GM18499 (cell line): ENCODE results near the gene ANGPTL3.
"Not testable (repeated sequence)": the region's sequence is repeated elsewhere in the genome, so short reads cannot be mapped to it uniquely, and the experiment has no call there.

Experiments used
- ATAC-seq: cut with Tn5 transposase; IDR thresholded peaks from one replicate; pipeline ENCODE4 v1.9.1; 2021; ENCODE audit warnings: moderate number of reproducible peaks; ENCODE audit not compliant: insufficient read depth, unreplicated experiment

Gene ANGPTL3, protein sequence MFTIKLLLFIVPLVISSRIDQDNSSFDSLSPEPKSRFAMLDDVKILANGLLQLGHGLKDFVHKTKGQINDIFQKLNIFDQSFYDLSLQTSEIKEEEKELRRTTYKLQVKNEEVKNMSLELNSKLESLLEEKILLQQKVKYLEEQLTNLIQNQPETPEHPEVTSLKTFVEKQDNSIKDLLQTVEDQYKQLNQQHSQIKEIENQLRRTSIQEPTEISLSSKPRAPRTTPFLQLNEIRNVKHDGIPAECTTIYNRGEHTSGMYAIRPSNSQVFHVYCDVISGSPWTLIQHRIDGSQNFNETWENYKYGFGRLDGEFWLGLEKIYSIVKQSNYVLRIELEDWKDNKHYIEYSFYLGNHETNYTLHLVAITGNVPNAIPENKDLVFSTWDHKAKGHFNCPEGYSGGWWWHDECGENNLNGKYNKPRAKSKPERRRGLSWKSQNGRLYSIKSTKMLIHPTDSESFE

DNA sequence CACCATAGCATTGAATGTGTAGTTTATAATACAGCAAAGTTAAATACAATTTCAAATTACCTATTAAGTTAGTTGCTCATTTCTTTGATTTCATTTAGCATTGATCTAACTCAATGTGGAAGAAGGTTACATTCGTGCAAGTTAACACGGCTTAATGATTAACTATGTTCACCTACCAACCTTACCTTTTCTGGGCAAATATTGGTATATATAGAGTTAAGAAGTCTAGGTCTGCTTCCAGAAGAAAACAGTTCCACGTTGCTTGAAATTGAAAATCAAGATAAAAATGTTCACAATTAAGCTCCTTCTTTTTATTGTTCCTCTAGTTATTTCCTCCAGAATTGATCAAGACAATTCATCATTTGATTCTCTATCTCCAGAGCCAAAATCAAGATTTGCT is at the start of gene ANGPTL3:
ANGPTL3 (plus strand) TSS at position 240 of the 400 bp plus-strand sequence; CDS start at position 287, 47 bp downstream.
- no peak for ATAC-seq

DNA sequence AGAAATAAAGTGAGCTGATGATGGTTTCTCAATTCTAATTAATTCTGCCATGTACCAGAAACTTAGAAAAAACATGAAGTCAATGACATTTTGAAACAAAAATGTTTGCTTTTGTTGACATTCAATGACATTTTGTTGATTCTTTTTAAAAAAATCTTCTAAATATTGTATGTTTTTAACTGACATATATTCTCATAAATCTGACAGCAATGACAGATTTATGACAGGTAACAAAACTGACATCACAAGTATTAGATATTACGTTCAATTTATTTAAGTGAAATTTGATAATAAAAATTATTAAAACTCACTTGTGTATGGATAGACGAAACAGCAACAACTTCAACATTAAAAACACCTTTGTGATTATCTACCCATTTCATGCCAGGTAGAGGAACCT is 36.0 kb upstream of the ANGPTL3 start:
- ATAC-seq, result no peak

DNA sequence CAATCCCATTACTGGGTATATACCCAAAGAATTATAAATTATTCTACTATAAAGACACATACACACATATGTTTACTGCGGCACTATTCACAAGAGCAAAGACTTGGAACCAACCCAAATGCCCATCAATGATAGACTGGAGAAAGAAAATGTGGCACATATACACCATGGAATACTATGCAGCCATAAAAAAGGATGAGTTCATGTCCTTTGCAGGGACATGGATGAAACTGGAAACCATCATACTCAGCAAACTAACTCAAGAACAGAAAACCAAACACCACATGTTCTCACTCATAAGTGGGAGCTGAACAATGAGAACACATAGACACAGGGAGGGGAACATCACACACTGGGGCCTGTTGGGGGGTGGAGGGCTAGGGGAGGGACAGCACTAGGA is 30.1 kb upstream of the ANGPTL3 start:
- ATAC-seq, result not testable (repeated sequence)

DNA sequence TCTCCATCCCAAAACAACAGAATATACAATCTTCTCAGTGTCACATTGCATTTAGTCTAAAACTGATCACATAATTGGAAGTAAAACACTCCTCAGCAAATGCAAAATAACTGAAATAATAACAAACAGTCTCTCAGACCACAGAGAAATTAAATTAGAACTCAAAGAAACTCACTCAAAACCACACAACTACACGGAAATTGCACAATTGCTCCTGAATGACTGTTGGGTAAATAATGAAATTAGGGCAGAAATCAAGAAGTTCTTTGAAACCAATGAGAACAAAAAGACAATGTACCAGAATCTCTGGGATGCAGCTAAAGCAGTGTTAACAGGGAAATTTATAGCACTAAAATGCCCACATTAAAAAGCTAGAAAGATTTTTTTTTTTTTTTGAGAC is 29.4 kb upstream of the ANGPTL3 start:
- ATAC-seq, result not testable (repeated sequence)

- ATAC-seq, result not testable (repeated sequence)
Observed at GRCh38 chr1:62571517-62571916, 25.8 kb upstream of the ANGPTL3 start.

DNA sequence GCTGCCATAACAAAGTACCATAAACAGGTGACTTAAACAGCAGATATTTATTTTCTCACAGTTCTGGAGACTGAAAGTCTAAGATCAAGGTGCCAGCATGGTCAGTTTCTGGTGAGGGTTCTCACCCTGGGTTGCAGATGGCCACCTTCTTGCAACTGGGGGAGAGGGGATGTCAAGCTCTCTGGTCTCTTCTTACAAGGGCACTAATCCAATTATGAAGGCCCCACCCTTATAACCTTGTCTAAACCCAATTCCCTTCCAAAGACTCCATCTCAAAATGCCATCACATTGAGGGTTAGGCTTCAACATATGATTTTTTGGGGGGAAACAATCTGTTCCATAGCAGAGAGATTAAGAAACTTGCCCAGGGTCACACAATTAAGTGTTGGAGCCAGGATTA is 24.8 kb upstream of the ANGPTL3 start:
- ATAC-seq, result no peak

DNA sequence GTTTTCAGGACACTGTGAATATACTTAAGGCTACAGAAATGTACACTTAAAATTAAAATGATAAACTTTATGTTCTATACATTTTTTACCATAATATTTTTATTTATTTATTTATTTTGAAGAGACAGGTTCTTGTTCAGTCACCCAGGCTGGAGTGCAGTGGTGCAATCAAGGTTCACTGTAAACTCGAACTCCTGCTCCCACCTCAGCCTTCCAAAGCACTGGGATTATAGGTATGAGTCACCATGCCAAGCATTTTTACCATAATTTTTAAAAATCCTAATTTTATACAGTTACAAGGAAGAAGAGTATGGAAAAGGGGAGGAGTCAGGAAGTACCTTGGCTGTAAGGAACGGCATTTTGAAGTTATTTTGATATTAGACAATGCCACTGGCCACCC is 23.6 kb upstream of the ANGPTL3 start:
- ATAC-seq, result no peak

GRCh38 chr1:62585469-62586155 is 11.7 kb upstream of the ANGPTL3 start:
- ATAC-seq, result no peak

DNA sequence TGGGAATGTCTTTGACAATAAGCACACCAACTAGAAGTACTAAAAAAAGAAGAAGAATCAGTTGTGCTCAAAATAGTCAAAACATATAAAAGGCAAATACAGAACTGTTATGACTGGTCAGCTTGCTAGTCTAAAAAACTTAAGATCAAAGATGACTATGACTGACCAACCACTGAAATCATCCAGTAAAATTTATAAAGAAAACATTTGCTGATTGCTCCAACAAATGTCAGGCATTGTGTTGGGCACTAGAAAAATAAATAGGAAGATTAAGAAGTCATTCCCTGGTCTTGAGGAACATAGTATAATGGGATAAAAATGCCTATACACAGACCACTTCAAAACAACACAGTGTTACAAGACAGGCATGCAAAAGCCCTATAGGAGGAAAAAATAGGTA is 9.3 kb upstream of the ANGPTL3 start:
- ATAC-seq, result no peak

DNA sequence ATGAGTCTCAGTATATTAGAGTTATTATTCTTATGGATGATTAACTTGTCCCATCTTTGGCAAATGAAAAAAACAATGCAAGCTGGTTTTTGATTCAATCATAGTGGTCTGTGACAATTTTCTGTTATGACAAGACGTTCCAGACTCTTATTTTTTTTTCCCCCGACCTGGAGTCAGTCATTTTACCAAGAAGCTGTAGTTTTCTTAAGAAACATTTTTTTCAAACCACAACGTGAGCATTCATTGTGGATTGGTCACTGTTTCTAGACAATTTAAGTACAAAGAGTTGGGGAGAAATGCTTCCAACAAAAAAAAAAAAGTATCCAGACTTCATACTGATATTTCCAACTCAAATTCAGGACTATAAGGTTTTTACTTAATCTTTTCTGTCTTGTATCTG is 8.0 kb upstream of the ANGPTL3 start:
- no peak for ATAC-seq

DNA sequence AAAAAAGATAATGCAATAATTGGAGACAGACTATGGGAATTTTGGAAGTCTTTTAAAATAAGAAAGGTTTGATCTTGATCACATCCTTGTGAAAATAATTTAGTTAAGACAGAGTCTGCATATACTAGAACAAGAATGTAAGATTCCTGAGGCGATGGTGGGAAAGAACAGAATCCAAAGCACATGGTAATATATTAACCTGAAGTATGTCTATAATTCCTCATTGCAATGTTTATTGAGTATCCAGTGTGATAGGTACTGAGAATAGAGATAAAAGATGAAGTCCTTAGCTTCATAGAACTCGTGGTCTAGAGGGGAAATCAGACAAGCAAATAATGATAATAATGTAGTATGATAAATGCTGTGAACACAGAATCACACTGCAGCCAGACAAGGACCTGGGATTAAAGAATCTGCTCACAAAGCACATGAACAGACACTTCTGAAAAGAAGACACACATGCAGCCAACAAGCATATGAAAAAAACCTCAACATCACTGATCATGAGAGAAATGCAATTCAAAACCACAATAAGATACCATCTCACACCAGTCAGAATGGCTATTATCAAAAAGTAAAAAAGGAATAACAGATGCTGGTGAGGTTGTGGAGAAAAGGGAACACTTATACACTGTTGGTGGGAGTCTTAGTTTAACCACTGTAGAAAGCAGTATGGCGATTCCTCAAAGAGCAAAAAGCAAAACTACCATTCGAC is 6.9 kb upstream of the ANGPTL3 start:
- no peak for ATAC-seq

DNA sequence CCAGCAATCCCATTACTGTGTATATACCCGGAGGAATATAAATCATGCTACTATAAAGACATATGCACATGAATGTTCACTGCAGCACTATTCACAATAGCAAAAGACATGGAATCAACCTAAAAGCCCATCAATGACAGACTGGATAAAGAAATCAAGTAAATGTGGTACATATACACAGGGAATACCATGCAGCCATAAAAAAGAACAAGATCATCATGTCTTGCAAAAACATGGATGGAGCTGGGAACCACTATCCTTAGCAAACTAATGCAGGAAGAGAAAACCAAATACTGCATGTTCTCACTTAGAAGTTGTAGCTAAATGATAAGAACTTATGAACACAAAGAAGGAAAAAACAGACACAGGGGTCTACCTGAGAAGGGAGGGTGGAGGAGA is 6.4 kb upstream of the ANGPTL3 start:
- no peak for ATAC-seq

GRCh38 chr1:62593825-62594394 is 3.4 kb upstream of the ANGPTL3 start:
- no peak for ATAC-seq

DNA sequence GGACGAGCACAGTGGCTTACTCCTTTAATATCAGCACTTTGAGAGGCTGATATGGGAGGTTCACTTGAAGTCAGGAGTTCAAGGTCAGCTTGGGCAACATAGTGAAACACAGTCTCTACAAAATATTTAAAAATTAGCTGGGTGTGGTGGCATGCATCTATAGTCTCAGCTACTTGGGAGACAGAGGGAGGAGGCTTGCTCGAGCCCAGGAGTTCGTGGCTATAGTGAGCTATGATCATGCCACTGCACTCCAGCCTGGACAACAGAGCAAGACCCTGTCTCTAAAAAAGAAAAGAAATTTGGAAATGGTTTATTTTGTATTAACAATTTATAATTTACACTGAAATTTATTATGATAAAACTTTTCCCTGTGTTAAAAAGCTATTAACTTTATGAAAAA is 1.7 kb upstream of the ANGPTL3 start:
- ATAC-seq, result no peak

DNA sequence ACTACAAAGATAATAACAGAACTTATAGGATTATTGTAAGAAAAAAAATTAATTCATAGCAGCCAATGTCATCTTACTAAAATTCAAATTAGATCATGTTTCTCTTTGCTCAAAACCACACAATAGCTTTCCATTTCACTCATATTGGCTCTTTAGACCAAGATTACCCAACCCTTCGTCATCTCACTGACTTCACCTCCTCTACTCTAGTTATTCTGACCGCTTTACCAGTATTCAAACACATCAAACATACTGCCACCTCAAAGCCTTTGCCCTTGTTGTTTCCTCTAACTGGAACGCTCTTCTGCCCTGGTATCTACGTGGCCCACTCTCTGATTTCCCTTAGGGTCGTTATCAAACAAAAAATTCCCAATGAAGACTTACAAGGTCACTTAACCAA is 1.7 kb downstream of the ANGPTL3 start:
- ATAC-seq, result no peak

- no peak for ATAC-seq
Observed at GRCh38 chr1:62601457-62601856, 4.1 kb downstream of the ANGPTL3 start.

GRCh38 chr1:62608905-62609304 is 11.6 kb downstream of the ANGPTL3 start:
- no peak for ATAC-seq

DNA sequence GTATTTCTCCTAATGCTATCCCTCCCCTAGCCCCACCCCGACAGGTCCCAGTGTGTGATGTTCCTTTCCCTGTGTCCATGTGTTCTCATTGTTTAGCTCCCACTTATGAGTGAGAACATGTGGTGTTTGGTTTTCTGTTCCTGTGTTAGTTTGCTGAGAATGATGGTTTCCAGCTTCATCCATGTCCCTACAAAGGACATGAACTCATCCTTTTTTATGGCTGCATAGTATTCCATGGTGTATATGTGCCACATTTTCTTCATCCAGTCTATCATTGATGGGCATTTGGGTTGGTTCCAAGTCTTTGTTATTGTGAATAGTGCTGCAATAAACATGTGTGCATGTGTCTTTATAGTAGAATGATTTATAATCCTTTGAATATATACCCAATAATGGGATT is 13.3 kb downstream of the ANGPTL3 start:
- ATAC-seq, result not testable (repeated sequence)

DNA sequence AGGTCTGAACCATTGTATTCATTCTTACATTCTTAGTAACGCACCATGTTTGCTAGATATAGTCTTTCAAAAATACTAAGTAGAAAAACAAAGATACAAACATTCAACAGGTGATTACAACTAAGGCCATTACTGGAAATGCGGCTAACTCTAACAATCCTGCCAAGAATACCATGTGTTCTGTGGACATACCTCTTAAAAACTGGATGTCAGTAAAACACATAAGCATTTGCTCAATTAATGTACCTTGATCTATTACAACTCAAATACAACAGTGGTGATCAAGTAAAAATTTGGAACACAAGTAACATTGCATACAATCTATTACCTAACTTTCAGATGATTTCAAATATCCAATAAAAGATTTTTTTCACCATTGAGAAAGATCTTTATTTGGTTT is 15.4 kb downstream of the ANGPTL3 start:
- ATAC-seq, result no peak

GRCh38 chr1:62613325-62613727 is 16.0 kb downstream of the ANGPTL3 start:
- no peak for ATAC-seq

GRCh38 chr1:62613890-62614289 is 16.6 kb downstream of the ANGPTL3 start:
- ATAC-seq, result no peak
